AG09309 (cell line): ENCODE results near the gene CDH12.

Source experiments
- DNase-seq: peaks from one replicate; pipeline ENCODE4 v3.0.0-alpha.2; 2010; ENCODE audit warnings: low read depth
- H3K4me3 ChIP-seq: 2 replicates; pipeline ENCODE4 v1.5.1; 2011; ENCODE audit warnings: mild to moderate bottlenecking, low read depth, low read length, moderate library complexity; ENCODE audit not compliant: control insufficient read depth
- TF ChIP-seq, protein P1 (sequence below): IDR thresholded peaks from 2 replicates; pipeline ENCODE4 v1.5.1; 2011; ENCODE audit warnings: mild to moderate bottlenecking, low read depth, low read length, inconsistent platforms; ENCODE audit not compliant: insufficient read depth, control insufficient read depth; ENCODE audit errors: missing control alignments

The CDH12 gene

DNA sequence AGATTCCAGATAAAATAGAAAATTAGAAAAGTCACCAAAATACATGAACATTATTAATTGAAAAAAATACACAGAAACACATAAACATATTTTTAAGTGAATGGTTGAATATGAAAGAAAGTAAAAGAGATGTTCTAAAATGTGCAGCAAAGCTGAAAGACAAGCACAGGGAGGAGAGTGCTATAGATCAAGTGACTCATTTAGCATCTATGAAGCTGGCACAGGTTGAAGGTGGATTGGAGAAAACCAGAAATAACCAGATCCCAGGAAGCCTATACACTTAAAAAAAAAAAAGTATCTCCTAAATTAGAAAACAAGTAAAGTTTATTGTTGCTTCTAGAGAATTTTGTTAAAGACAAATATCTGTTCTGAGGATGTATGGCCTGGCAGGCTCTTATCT, 338.9 kb downstream of the CDH12 start:
- TF ChIP-seq, protein P1, sequence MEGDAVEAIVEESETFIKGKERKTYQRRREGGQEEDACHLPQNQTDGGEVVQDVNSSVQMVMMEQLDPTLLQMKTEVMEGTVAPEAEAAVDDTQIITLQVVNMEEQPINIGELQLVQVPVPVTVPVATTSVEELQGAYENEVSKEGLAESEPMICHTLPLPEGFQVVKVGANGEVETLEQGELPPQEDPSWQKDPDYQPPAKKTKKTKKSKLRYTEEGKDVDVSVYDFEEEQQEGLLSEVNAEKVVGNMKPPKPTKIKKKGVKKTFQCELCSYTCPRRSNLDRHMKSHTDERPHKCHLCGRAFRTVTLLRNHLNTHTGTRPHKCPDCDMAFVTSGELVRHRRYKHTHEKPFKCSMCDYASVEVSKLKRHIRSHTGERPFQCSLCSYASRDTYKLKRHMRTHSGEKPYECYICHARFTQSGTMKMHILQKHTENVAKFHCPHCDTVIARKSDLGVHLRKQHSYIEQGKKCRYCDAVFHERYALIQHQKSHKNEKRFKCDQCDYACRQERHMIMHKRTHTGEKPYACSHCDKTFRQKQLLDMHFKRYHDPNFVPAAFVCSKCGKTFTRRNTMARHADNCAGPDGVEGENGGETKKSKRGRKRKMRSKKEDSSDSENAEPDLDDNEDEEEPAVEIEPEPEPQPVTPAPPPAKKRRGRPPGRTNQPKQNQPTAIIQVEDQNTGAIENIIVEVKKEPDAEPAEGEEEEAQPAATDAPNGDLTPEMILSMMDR = no peak
- no peak for DNase-seq
- H3K4me3 ChIP-seq = no peak overlapping the region

DNA sequence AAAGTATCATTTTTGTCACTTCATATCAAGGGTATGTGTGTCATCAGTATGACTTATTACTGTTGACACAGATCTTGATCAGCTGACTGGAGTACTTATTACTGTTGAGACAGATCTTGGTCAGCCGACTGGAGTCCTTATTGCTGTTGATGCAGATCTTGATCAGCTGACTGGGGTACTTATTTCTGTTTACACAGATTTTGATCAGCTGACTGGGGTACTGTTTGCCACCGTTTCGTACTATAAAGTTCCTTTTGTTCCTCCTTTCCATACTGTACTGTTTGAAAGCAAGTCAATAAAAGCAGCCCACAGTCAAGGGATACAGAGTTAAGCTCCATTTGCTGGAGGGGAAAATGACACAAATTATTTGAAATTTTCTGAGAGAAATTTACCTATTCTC, 347.3 kb downstream of the CDH12 start:
- no peak overlapping the region for H3K4me3 ChIP-seq
- TF ChIP-seq, protein P1 = no peak
- no peak for DNase-seq

DNA sequence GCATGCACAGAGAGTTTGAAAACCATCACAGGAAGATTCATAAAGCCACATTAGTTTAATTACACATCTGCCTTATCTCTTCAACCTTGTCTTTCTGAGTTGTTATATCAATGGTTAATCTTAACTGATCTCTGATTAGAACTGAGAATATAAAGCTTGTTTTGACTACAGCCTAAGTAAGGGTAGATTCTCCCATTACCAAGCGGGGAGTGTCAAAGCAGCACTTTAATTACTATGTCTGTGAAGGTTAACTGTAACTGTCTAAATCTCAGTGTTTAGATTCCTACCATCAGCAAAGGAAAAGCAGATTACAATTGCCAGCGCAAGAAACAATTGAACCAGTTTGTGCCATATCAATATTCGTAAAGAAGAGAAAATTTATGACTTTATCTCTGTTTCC, 348.7 kb downstream of the CDH12 start:
- DNase-seq = no peak
- no peak overlapping the region for H3K4me3 ChIP-seq
- TF ChIP-seq, protein P1 = no peak

DNA sequence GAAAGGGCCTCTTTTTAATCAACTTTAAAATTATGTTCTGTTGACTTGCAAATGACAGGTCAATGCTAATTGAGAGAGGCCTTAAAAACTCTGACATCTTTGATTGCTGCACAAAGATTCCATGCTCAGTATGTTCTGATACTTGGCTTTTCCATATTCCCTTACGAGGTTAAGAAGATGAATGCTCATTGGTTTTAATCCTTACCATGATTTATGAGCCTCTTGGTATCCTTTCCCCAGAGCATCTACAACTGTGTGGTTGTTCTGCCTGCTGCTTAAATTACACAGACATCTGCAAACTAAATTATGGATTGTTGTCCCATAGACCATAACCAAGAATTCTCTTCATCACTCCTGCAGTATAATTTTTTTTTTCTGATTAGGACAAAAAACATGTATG, 352.6 kb downstream of the CDH12 start:
- DNase-seq = no peak
- no peak overlapping the region for H3K4me3 ChIP-seq
- TF ChIP-seq, protein P1 = no peak

DNA sequence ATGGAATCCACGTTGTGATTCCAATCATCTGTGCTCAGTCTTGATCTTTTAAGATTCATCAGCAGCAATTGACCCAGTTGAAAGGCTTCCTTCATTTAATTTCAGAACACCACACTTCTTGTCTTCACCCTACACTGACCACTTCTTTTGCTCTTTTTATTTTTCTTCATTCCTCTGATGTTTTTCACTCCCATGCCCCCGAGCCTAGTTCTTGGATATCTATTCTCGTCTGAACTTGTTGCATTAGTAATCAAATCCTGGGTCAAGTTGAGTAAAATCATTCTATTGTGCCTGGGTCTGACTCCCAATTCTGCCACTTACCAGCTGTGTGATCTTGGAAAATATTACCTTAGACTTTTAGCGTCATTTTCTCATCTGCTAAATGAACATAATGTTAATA, 356.5 kb downstream of the CDH12 start:
- no peak overlapping the region for H3K4me3 ChIP-seq
- no peak for DNase-seq
- TF ChIP-seq, protein P1 = no peak

DNA sequence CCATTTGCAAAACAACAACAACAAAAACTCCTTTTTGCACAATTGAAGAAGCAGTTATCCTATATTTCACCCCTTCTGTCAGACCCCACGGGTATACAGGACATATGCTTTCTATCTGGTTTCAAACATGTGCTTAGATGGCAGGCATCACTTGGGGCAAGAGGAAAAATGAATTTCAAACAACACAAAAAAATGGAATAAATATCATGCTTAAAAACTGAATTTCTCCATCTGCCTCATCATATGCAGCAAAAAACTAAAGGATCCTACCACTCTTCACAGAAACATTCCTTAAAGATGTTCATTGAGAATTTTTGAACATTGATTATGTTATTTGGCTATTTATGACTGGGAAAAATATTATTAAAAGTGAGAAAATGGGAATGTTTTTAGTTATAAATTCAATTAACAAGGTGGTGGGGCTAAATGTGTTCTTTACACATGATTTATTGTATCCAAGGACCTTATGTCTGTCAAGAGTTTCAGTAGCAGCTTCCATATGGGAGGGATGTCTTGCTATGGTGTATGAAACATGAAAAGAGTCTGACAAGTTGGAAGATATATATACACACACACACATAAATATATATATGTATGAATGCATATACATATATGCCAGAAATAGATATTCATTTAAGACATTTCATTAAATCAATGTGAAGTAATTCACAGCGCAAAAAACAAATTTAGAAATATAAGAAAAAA, 358.0 kb downstream of the CDH12 start:
- TF ChIP-seq, protein P1 = no peak
- no peak for DNase-seq
- H3K4me3 ChIP-seq = no peak overlapping the region
